Left cardiac atrium (tissue), 4 donors: ENCODE results near the gene PNLDC1. TPM values are rescaled to one million over a fixed set of nuclear protein-coding genes. Genes with fewer than 3 reads are reported as not detected.
A peak's percentile ranks its signal among the peaks of the same experiment; 100 is the strongest.
"Not testable (repeated sequence)": the region's sequence is repeated elsewhere in the genome, so short reads cannot be mapped to it uniquely, and the experiment has no call there.

Experiments used
- ATAC-seq, 2 donors: fragments of 200-7000 bp; cut with Tn5 transposase; one replicate each; pipeline ENCODE4 v1.9.1; 2020; ENCODE audit warnings: mild to moderate bottlenecking in 2 of 2, moderate library complexity in 2 of 2
- DNase-seq: peaks from one replicate; pipeline ENCODE4 v3.0.0-alpha.2; 2020
- intact Hi-C, 2 donors: fragments of 100-400 bp; cut with DNase I; formaldehyde crosslinking; loops; one replicate each; pipeline versions ENCODE4 v1.14.1 to v1.15.1; 2022 to 2023
- total RNA-seq, 2 donors: library from RNA; stranded (reverse); fragmentation: NEBNext Ultra II Directional; extraction: Animal tissue kit (Norgen Biotek cat#: 25700); gene quantifications; one replicate each; pipeline ENCODE4 v1.2.1, GENCODE V29; 2021
- donor health status: DM: no; HTN: yes; CAD: no.
- donor health status: DM: no; HTN: yes; CAD: no; lungs with severe emphysema.
- donor health status: DM: yes; HTN: yes; CAD: no.
- donor health status: Dilated cardiomyopathy.

Gene PNLDC1
- total RNA-seq, 2 donors from 2014 or later, result 0.47 TPM; not detected in 1

GRCh38 chr6:159836718-159837490 lies 36.8 kb downstream of the PNLDC1 start:
- intact Hi-C loops, result no loop called here
- ATAC-seq (peak; percentile 48 to 61), DNase-seq (no peak)

GRCh38 chr6:159837511-159837910 lies 37.4 kb downstream of the PNLDC1 start:
- intact Hi-C loops, result no loop called here
- no peak for ATAC-seq

GRCh38 chr6:159838020-159838744 lies 38.1 kb downstream of the PNLDC1 start:
- intact Hi-C loops, result no loop called here
- ATAC-seq (no peak), DNase-seq (no peak)

More at GRCh38 chr6:159837511-159837910, 37.4 kb downstream of the PNLDC1 start:
- no peak for DNase-seq

- no peak for DNase-seq
- no peak for ATAC-seq
- intact Hi-C loops, result no loop called here
Measured at GRCh38 chr6:159842035-159842434, 42.0 kb downstream of the PNLDC1 start.

GRCh38 chr6:159844737-159845645 lies 44.9 kb downstream of the PNLDC1 start:
- ATAC-seq (peak in 1 of 2 donors; percentile 59), DNase-seq (no peak)
- intact Hi-C loops, result no loop called here

GRCh38 chr6:159848552-159848951 lies 48.5 kb downstream of the PNLDC1 start:
- not testable (repeated sequence) for ATAC-seq, DNase-seq

GRCh38 chr6:159849851-159850250 lies 49.8 kb downstream of the PNLDC1 start:
- DNase-seq, ATAC-seq, intact Hi-C loops: not testable (repeated sequence)

More at GRCh38 chr6:159848552-159848951, 48.5 kb downstream of the PNLDC1 start:
- intact Hi-C loops, result not testable (repeated sequence)

GRCh38 chr6:159852877-159853276 lies 52.8 kb downstream of the PNLDC1 start:
- no peak for DNase-seq
- intact Hi-C loops, result no loop called here
- peak in 1 of 2 donors; percentile 67 for ATAC-seq

- DNase-seq (no peak), ATAC-seq (peak in 1 of 2 donors; percentile 73)
- intact Hi-C loops, result no loop called here
Measured at GRCh38 chr6:159853754-159854153, 53.7 kb downstream of the PNLDC1 start.

GRCh38 chr6:159854959-159855358 lies 54.9 kb downstream of the PNLDC1 start:
- ATAC-seq (no peak), DNase-seq (no peak)
- intact Hi-C loops, result no loop called here

GRCh38 chr6:159858259-159858658 lies 58.2 kb downstream of the PNLDC1 start:
- DNase-seq (no peak), ATAC-seq (no peak)
- intact Hi-C loops, result no loop called here

- intact Hi-C loops, result loop anchor here (5.0 to 10.0 kb wide), 5 partner anchors 74 to 594 kb away; no protein-coding TSS in a partner anchor
- ATAC-seq (no peak), DNase-seq (no peak)
Measured at GRCh38 chr6:159860482-159860881, 60.4 kb downstream of the PNLDC1 start.

GRCh38 chr6:159862103-159862502 lies 62.0 kb downstream of the PNLDC1 start:
- ATAC-seq (no peak), DNase-seq (no peak)
- intact Hi-C loops, result loop anchor here (2.0 to 10.0 kb wide), 7 partner anchors 73 to 593 kb away; no protein-coding TSS in a partner anchor

GRCh38 chr6:159863341-159863740 lies 63.3 kb downstream of the PNLDC1 start:
- peak; percentile 67 to 72 for ATAC-seq
- DNase-seq, result not testable (repeated sequence)
- intact Hi-C loops, result loop anchor here (2.0 to 10.0 kb wide), 7 partner anchors 71 to 591 kb away; no protein-coding TSS in a partner anchor

- no peak for ATAC-seq
- intact Hi-C loops, result loop anchor here (10.0 kb wide), 4 partner anchors 69 to 589 kb away; no protein-coding TSS in a partner anchor
- DNase-seq, result no peak
Measured at GRCh38 chr6:159865226-159865920, 65.3 kb downstream of the PNLDC1 start.

GRCh38 chr6:159866286-159867247 lies 66.5 kb downstream of the PNLDC1 start:
- no peak for DNase-seq
- ATAC-seq, result no peak
- intact Hi-C loops, result loop anchor here (10.0 kb wide), 4 partner anchors 68 to 588 kb away; no protein-coding TSS in a partner anchor
